Activated naive CD4-positive, alpha-beta T cell treated with anti-CD3 and anti-CD28 coated beads, Interleukin-2, amount 50 U/mL, for 72 hours (primary cell): Measurements from ENCODE around the gene GPX6. TPM values are rescaled to one million over a fixed set of nuclear protein-coding genes. Genes with fewer than 3 reads are reported as not detected.
"Not testable (repeated sequence)": the region's sequence is repeated elsewhere in the genome, so short reads cannot be mapped to it uniquely, and the experiment has no call there.

Experiments
- ATAC-seq, 2 donors: fragments of 150-1000 bp; cut with Tn5 transposase; 2 replicates each; pipeline ENCODE4 v1.10.0; 2021; ENCODE audit warnings: mild to moderate bottlenecking in 2 of 2, moderate library complexity in 2 of 2
- DNase-seq, 2 donors: peaks; one replicate each; pipeline ENCODE4 v3.0.0; 2021 to 2022; ENCODE audit warnings: low spot score in 2 of 2
- H3K27ac Mint-ChIP-seq, 2 donors: one replicate each; pipeline ENCODE4 v1.8.0; 2022; ENCODE audit warnings: mild to moderate bottlenecking in 2 of 2, mixed read lengths in 2 of 2
- H3K36me3 Mint-ChIP-seq, 2 donors: one replicate each; pipeline ENCODE4 v1.8.0; 2022; ENCODE audit warnings: mixed read lengths in 2 of 2
- H3K9me3 Mint-ChIP-seq, 2 donors: one replicate each; pipeline ENCODE4 v1.8.0; 2022; ENCODE audit warnings: mixed read lengths in 2 of 2
- total RNA-seq, 2 donors: library from RNA; stranded (reverse); gene quantifications; one replicate each; pipeline ENCODE4 v1.2.3, GENCODE V29; 2022

Gene GPX6
- total RNA-seq, 2 donors from 2014 or later = not detected

DNA sequence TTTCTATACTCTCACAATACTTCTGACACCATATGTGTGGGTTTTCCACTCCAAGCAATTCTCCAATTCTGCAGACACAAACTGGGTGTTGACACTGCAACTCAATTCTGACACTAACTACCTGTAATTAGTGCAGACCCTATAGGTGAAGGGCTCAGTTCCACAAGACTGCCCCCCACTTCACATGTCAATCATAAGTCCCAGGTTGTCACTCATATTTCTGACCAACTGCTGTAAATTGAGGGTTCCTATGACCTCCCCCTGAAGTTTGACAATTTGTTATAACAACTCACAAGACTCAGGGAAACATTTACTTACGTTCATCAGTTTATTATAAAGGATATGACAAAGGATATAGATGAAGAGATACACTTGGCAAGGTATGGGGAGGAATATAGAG is 18.3 kb downstream of the GPX6 start:
- no peaks in the 10 kb centered on the region for H3K36me3 Mint-ChIP-seq
- DNase-seq = no peak
- ATAC-seq = no peak
- no peak overlapping the region for H3K27ac Mint-ChIP-seq
- H3K9me3 Mint-ChIP-seq = no peaks in the 10 kb centered on the region

DNA sequence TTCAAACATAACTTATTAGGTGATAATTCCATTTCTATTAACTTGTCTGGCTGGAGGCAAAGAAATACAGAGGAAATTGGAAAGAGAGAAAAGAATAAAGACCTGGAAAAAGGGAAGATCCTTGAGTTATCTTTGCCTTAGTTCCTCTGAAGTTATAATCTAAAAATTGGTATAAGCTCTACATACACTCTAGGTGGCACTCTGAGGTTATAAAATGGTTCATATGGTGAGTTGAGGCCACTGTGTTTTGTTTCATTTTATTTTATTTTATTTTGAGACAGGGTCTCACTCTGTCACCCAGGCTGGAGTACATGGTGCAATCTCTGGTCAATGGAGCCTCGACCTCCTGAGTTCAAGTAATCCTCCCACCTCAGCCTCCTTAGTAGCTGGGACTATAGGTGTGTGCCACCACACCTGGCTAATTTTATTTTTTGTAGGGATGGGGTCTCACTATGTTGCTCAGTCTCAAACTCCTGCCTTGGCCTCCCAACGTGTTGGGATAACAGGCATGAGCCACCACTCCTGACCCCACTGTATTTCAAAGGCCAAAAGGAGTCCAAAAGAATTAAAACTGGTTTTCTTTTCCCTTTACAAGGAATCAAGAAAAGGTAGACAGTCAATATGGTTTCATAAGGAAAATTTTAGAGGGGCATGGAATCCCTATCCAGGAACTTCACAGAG is 19.4 kb downstream of the GPX6 start:
- DNase-seq (no peak), ATAC-seq (peak in 1 of 2 donors; percentile 38)
- Mint-ChIP-seq H3K9me3 (no peaks in the 10 kb centered on the region), H3K36me3 (no peaks in the 10 kb centered on the region), H3K27ac (no peak overlapping the region)

- Mint-ChIP-seq H3K9me3 (no peaks in the 10 kb centered on the region), H3K36me3 (no peaks in the 10 kb centered on the region), H3K27ac (no peak overlapping the region)
- ATAC-seq (no peak), DNase-seq (no peak)
Observed at GRCh38 chr6:28491984-28492317, 23.6 kb downstream of the GPX6 start.

- Mint-ChIP-seq H3K9me3 (no peaks in the 10 kb centered on the region), H3K27ac (peak overlapping the region; percentile 53 to 83), H3K36me3 (peaks cover 0 to 2% of the 10 kb centered on the region in 2 donors)
- DNase-seq = peak in 1 of 2 donors; percentile 15
- peak; percentile 37 to 46 for ATAC-seq
Observed at GRCh38 chr6:28490205-28490890, 25.2 kb downstream of the GPX6 start.

DNA sequence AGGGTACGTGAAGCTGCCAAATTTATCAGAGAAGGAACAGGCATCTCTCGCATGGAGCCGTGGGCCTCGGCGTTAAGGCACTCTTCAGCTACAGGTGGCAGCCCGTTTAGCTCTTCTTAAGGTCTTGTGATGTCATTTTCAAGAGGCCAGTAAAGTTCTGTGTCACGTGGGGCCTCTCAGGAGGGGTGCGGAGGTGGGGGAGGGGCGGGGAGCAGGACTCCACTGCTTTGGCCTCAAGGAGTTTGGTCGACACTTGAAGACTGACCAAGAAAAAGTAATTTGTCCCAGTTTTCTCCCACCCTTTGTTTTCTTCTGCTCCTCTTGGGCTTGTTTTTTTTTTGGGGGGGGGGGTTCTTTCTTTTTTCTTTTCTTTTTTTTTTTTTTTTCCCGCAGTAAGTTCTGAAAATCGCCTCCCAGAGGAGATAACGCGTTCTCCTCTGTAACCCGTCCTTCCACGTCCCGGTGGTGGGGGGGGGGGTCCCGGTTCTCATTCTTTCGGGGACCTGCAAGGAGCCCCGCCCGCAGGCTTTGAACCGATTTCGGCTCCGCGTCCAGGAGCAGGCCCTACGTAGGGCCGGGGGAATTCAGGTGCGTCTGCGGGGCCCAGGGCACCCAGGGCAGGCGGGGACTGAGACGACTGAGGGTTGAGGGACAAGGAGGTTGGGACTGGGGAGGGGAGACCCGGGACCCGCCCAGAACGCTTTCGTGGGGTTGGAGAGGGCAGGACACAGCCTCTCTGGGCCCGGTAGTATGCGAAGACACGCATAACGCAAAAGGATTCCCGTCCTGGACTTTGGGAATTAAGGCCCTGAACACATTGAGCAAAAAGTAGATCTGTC is 26.0 kb downstream of the GPX6 start:
- peak in 1 of 2 donors; percentile 56 for DNase-seq
- Mint-ChIP-seq H3K36me3 (peaks cover 0 to 7% of the 10 kb centered on the region in 2 donors), H3K27ac (peak overlapping the region; percentile 83 to 94), H3K9me3 (no peaks in the 10 kb centered on the region)
- ATAC-seq = peak; percentile 86

GRCh38 chr6:28488916-28489365 is 26.7 kb downstream of the GPX6 start:
- H3K36me3 Mint-ChIP-seq = peaks cover 0 to 7% of the 10 kb centered on the region in 2 donors
- H3K9me3 Mint-ChIP-seq = no peaks in the 10 kb centered on the region
- peak overlapping the region; percentile 83 to 94 for H3K27ac Mint-ChIP-seq
- peak in 1 of 2 donors; percentile 60 for DNase-seq
- peak; percentile 31 to 33 for ATAC-seq

DNA sequence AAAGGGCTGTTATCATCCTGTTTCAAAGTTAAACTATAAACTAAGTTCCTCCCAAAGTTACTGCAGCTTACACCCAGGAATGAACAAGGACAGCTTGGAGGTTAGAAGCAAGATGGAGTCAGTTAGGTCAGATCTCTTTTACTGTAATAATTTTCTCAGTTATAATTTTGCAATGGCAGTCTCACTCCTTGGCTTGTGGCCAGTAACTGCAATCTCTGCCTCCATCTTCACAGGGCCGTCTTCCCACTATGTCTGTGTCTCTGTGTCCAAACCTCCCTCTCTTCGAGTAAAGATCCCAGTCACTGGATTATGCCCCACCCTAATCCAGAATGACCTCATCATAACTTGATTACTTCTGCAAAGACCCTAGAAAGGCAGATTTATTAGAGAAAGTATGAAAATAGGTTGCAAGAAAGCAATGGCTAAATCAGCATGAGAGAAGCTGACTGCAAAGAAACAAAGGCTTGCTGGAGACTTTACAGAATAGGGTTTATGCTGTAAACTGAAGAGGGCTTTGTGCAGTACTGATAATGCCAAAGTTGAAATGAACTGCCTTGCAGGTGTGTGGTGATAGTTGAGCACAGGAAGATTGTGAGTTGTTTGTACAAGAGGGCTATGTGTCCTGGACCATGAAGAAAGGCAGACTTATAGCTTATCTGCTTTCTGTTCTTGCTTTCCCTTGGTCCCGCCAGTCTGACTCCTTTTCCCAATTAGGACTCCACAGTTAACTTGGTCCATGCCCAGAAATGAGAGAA is 28.4 kb downstream of the GPX6 start:
- Mint-ChIP-seq H3K36me3 (peaks cover 0 to 7% of the 10 kb centered on the region in 2 donors), H3K9me3 (no peaks in the 10 kb centered on the region), H3K27ac (no peak overlapping the region)
- ATAC-seq (no peak), DNase-seq (no peak)

DNA sequence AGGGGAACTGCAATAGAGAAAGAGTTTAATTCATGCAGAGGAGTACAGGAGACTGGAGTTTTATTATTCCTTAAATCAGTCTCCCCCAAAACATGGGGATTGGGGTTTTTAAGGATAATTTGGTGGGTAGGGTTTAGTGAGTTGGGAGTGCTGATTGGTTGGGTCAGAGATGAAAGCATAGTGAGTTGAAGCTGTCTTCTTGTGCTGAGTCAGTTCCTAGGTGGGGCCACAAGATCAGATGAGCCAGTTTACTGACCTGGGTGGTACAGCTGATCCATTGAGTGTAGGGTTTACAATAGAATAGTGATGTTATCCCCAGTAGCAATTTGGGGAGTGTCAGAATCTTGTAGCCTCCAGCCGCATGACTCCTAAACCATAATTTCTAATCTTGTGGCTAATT is 29.1 kb downstream of the GPX6 start:
- DNase-seq = no peak
- peaks cover 0 to 7% of the 10 kb centered on the region in 2 donors for H3K36me3 Mint-ChIP-seq
- H3K27ac Mint-ChIP-seq = no peak overlapping the region
- no peak for ATAC-seq
- no peaks in the 10 kb centered on the region for H3K9me3 Mint-ChIP-seq

GRCh38 chr6:28485482-28485881 is 30.1 kb downstream of the GPX6 start:
- peaks cover 0 to 7% of the 10 kb centered on the region in 2 donors for H3K36me3 Mint-ChIP-seq
- H3K9me3 Mint-ChIP-seq = no peaks in the 10 kb centered on the region
- ATAC-seq (no peak), DNase-seq (no peak)
- no peak overlapping the region for H3K27ac Mint-ChIP-seq

DNA sequence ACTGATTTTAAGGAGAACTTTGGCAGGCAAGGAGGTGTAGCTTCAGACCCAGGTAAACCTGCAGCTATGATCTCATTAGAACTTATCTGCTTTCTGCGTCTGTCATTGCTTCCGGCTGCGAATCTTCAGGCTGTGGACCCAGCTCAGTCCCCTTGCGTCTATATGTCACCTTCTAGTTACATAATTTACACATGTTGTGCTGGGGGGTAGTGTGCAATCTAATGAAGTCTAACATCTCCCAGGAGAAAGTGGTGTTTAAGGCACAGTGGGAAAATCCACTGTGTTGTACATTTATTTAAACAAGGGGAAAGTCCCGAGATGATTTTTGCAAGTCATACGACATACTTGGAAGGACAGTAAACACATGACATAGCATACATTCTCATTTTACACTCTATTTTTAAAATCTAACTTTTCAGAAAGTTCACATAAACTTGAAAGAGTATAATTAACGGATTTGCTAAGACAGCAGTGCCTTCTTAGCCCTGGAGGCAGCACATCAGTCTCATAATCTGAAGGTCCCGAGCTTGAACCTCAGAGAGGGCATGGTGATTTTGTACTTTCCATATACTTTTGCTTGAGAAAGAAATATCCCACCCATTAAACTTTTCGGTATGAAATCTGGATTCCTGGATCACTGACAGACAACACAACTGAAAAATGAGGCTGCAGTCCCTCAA is 35.2 kb downstream of the GPX6 start:
- no peaks in the 10 kb centered on the region for H3K9me3 Mint-ChIP-seq
- H3K36me3 Mint-ChIP-seq = peaks cover 0 to 5% of the 10 kb centered on the region in 2 donors
- DNase-seq (no peak), ATAC-seq (no peak)
- H3K27ac Mint-ChIP-seq = no peak overlapping the region

GRCh38 chr6:28478518-28478917 is 37.1 kb downstream of the GPX6 start:
- ATAC-seq (no peak), DNase-seq (no peak)
- Mint-ChIP-seq H3K36me3 (no peaks in the 10 kb centered on the region), H3K27ac (no peak overlapping the region), H3K9me3 (no peaks in the 10 kb centered on the region)

DNA sequence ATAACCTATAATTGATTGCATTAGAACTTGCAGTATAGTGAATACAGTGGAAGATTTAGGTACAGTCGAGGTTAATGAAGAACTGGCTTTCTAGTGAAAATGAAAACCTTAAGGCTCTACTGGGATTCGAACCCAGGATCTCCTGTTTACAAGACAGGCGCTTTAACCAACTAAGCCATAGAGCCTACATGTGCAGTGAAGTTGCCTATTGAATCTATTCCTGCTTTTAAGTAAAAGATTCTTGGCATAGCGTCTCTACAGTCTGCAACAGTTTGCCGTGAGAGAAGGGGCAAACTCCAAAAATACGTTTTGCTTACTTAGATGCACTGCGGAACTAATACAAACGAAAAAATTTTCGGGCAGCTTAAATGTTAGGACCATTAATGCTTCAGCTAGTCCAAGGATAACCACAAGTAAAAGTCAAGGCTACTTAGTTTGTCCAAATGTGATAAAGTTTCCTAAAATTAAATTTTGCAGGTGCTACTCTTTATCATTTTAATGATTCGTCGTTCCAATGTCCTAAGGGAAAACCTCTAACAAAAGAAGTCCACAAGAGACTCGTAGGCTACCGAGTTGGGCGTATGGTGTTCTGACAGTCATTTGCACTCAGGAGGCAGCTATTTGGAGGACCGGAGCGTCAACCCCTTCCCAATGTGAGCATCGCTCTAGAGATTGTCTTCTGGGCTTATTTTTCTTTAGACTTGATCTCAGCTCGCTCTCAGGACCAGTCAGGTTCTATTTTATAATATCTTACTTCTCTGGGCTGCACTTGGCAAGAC is 41.0 kb downstream of the GPX6 start:
- DNase-seq (peak in 1 of 2 donors; percentile 55), ATAC-seq (peak; percentile 81 to 93)
- H3K36me3 Mint-ChIP-seq = peaks cover 0 to 11% of the 10 kb centered on the region in 2 donors
- peak overlapping the region; percentile 72 to 86 for H3K27ac Mint-ChIP-seq
- H3K9me3 Mint-ChIP-seq = peaks cover 0 to 3% of the 10 kb centered on the region in 2 donors

DNA sequence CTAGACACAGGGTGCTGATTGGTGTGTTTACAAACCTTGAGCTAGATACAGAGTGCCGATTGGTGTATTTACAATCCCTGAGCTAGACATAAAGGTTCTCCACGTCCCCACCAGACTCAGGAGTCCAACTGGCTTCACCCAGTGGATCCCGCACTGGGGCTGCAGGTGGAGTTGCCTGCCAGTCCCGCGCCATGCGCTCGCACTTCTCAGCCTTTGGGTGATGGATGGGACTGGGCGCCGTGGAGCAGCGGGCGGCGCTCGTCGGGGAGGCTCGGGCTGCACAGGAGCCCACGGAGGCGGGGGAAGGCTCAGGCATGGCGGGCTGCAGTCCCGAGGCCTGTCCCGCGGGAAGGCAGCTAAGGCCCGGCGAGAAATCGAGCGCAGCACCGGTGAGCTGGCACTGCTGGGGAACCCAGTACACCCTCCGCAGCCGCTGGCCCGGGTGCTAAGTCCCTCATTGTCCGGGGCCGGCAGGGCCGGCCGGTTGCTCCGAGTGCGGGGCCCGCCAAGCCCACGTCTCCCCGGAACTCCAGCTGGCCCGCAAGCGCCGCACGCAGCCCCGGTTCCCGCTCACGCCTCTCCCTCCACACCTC is 46.3 kb downstream of the GPX6 start:
- ATAC-seq, H3K9me3 Mint-ChIP-seq, DNase-seq, H3K27ac Mint-ChIP-seq: not testable (repeated sequence)
- peaks cover 0 to 18% of the 10 kb centered on the region in 2 donors for H3K36me3 Mint-ChIP-seq

GRCh38 chr6:28468056-28468455 is 47.5 kb downstream of the GPX6 start:
- no peak overlapping the region for H3K27ac Mint-ChIP-seq
- peaks cover 0 to 18% of the 10 kb centered on the region in 2 donors for H3K36me3 Mint-ChIP-seq
- peaks cover 0 to 3% of the 10 kb centered on the region in 2 donors for H3K9me3 Mint-ChIP-seq
- no peak for DNase-seq
- ATAC-seq = no peak

- no peaks in the 10 kb centered on the region for H3K36me3 Mint-ChIP-seq
- ATAC-seq (peak; percentile 20 to 24), DNase-seq (no peak)
- H3K27ac Mint-ChIP-seq = no peak overlapping the region
- H3K9me3 Mint-ChIP-seq = no peaks in the 10 kb centered on the region
Observed at GRCh38 chr6:28462401-28462800, 53.2 kb downstream of the GPX6 start.
